Aorta (tissue), 5 donors: ENCODE results near the gene PLPPR1. TPM values are rescaled to one million over a fixed set of nuclear protein-coding genes. Genes with fewer than 3 reads are reported as not detected.
A peak's percentile ranks its signal among the peaks of the same experiment; 100 is the strongest.

Experiments
- ATAC-seq: fragments of 200-7000 bp; cut with Tn5 transposase; one replicate; pipeline ENCODE4 v1.9.1; 2022; ENCODE audit warnings: moderate library complexity; ENCODE audit not compliant: low FRiP score
- DNase-seq, 2 donors: peaks; one replicate each; pipeline ENCODE4 v3.0.0-alpha.2; 2020
- H3K27ac ChIP-seq, 2 donors: one replicate each; pipeline ENCODE4 v1.5.1; 2013; ENCODE audit warnings: low read length in 2 of 2, mild to moderate bottlenecking in 2 of 2, moderate library complexity in 2 of 2, control low read depth in 1 of 2, inconsistent platforms in 1 of 2, low read depth in 1 of 2
- H3K27me3 ChIP-seq, 2 donors: one replicate each; pipeline ENCODE4 v1.6.1; 2013; ENCODE audit warnings: control low read depth in 1 of 2, low read length in 1 of 2, mild to moderate bottlenecking in 1 of 2, moderate library complexity in 1 of 2; ENCODE audit not compliant: insufficient read depth in 2 of 2, control insufficient read depth in 1 of 2
- H3K36me3 ChIP-seq, 2 donors: one replicate each; pipeline ENCODE4 v1.6.1; 2013; ENCODE audit warnings: control low read depth in 1 of 2, low read length in 1 of 2, mild to moderate bottlenecking in 1 of 2; ENCODE audit not compliant: insufficient read depth in 2 of 2, control insufficient read depth in 1 of 2
- H3K4me1 ChIP-seq, 2 donors: one replicate each; pipeline ENCODE4 v1.6.1; 2013; ENCODE audit warnings: low read length in 2 of 2, control low read depth in 1 of 2, mild to moderate bottlenecking in 1 of 2, moderate library complexity in 1 of 2; ENCODE audit not compliant: insufficient read depth in 2 of 2, control insufficient read depth in 1 of 2
- H3K4me3 ChIP-seq, 2 donors: one replicate each; pipeline ENCODE4 v1.5.1; 2013; ENCODE audit warnings: low read length in 2 of 2, control low read depth in 1 of 2, mild to moderate bottlenecking in 1 of 2
- H3K9me3 ChIP-seq: one replicate; pipeline ENCODE4 v1.6.1; 2013; ENCODE audit warnings: mild to moderate bottlenecking, low read length; ENCODE audit not compliant: control insufficient read depth
- WGBS, 2 donors: extraction: QIAGEN DNeasy Blood & Tissue Kit; methylation state at CpG; one replicate each; pipeline ENCODE4 v1.1.7; 2013; 5-methylcytosine and 5-hydroxymethylcytosine counted together
- intact Hi-C, 2 donors: fragments of 100-400 bp; cut with DNase I; formaldehyde crosslinking; loops; one replicate each; pipeline versions ENCODE4 v1.14.2 to v1.15.0; 2022
- long read RNA-seq, 2 donors: library from polyadenylated mRNA; unstranded; transcript quantifications; one replicate each; pipeline ENCODE4 v2.0.0, GENCODE V29; 2020 to 2021
- polyA plus RNA-seq, 2 donors: library from polyadenylated mRNA; stranded (reverse); fragments of 200-250 nt; gene quantifications; one replicate each; pipeline ENCODE4 v1.2.3, GENCODE V29; 2013
- total RNA-seq, 2 donors: library from RNA; stranded (reverse); fragmentation: NEBNext Ultra II Directional; extraction: Animal tissue kit (Norgen Biotek cat#: 25700); gene quantifications; one replicate each; pipeline ENCODE4 v1.2.1, GENCODE V29; 2021
- donor health status: healthy with polysubstance abuse.
- donor health status: Bipolar disorder and iron deficiency.
- donor health status: DM: no; HTN: no; CAD: no.
- donor health status: DM: no; HTN: no; CAD: no.
- donor health status: DM: yes; HTN: yes; CAD: no.

PLPPR1 gene
- total RNA-seq (not detected), polyA plus RNA-seq (not detected)
- long read RNA-seq, donor 1, result 0 reads
- long read RNA-seq, donor 2, result 0 reads

DNA sequence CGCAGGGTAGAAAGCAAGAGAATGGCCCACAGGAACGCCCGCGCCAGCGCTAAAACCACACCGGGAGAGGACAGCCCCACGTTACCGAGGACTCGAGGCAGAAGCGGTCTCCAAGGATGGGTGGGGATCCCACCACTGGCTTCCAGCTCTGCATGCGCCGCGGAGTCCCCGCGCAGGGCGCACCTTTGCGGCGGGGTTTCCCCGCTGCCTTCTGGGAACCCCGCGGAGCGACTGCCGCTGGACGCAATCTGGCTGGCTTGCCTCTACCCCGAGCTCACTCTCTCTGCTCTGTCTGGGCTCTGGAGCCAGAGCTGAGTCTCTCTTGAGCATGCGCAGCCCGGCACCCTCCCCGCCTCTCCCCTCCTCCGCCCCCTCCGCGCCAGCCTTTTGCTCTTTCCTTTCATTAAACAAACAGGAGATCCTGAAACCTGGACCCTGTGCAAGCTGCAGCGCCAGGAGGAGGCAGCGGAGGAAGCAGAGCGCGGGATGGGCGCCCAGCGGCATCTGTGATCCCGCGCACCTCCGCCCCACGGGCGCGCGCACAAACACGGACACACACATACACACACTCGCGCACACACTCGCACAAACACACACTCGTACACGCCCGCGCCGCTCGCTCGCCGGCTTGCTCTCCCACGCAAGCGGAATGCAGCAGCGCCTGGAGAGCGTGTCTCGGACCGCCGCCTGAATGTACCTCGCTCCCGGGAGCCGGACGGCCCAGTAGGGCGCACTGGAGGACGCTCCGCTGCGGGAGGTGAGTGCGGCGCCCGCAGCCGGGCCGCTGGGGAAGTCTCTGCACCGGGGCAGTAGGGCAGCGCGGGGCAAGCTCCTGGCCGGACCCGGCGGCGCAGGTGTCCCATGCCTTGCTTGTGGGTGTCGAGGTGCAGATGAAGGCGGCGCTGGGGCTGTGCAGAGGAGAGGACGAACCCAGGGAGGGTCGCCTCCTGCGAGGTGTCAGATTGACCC is at the start of gene PLPPR1:
TSS of gene PLPPR1 (plus strand) at position 382 of the 969 bp plus-strand sequence.
- H3K4me3 ChIP-seq, result peak within 1 kb of the TSS in 1 of 2 donors; percentile 12
- intact Hi-C loops, result no loop called here
- no peaks in the 10 kb centered on the region for H3K4me1 ChIP-seq
- peak; percentile 36 to 73 for DNase-seq
- ATAC-seq, result peak; percentile 28
- H3K9me3 ChIP-seq, result no peaks in the 10 kb centered on the region
- 0 to 1% methylated on average over 75 to 89 of the region's 89 CpGs for WGBS, 2 donors
- no peaks in the 10 kb centered on the region for H3K36me3 ChIP-seq
- no peak within 1 kb of the TSS for H3K27ac ChIP-seq
- H3K27me3 ChIP-seq, result no peaks in the 10 kb centered on the region

DNA sequence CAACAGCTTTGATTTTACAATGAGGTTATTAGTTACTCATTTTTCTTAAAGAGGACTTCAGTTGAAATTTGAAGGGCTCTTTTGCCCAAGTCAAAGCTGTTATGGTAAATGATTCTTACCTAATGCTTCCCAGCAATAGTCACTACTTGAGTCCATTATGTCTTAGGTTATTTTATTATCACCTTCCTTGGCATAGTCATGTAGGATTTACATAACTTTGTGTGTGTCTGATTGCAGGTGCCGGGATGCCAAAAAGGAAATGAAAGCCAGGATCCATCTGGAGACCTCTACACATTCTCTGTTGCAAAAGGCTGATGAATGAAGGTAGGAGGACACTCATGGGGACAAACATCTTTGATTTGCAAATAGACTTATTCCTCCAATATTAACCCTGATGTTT is 38.8 kb upstream of the PLPPR1 start:
- intact Hi-C loops, result no loop called here

DNA sequence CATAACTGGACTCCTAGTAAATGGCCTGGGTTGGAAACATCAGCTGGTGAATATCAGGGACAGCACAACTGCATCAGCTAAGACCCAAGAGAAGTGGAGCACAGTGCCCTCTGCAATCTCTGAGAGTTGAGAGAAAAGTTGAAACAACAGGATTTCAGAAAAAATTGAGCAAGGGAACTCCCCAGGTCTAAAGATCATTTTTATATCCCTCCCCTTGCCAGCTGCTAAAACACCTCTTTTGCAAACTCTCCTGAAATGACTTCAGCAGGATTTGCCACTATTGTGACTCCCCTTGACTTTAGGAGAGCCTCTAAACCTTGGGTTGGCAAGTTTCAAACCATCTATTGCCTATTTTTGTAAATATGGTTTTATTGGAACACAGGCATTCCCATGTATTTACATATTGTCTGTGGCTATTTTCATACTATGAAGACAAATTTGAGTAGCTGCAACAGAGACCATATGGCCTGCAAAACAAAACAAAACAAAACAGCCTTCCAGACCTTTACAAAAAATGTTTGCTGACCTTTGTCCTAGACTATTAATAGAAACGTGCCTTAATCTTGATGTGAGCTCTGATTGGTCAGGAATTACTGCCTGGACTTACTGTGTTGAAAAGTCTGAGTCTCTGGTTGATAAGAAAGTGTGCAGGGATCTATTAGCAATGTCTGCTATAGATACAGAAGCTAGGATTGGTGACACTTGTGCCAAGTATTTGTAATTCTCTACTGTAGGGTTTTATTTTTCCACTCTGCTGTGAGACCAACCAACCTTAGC is 37.7 kb upstream of the PLPPR1 start:
- WGBS, 2 donors, result 0 to 4% methylated on average over 1 of the region's 1 CpG
- H3K4me3 ChIP-seq, result no peak overlapping the region
- ATAC-seq (no peak), DNase-seq (no peak)
- intact Hi-C loops, result no loop called here
- no peaks in the 10 kb centered on the region for H3K36me3 ChIP-seq
- H3K27ac ChIP-seq, result no peak overlapping the region
- H3K9me3 ChIP-seq, result no peaks in the 10 kb centered on the region
- no peaks in the 10 kb centered on the region for H3K27me3 ChIP-seq
- no peaks in the 10 kb centered on the region for H3K4me1 ChIP-seq

More for the DNA sequence above, 38.8 kb upstream of the PLPPR1 start:
- Histone ChIP-seq H3K27ac (no peak overlapping the region), H3K4me1 (no peaks in the 10 kb centered on the region), H3K9me3 (no peaks in the 10 kb centered on the region), H3K4me3 (no peak overlapping the region), H3K27me3 (no peaks in the 10 kb centered on the region), H3K36me3 (no peaks in the 10 kb centered on the region)
- WGBS, 2 donors, result 0 to 32% methylated on average over 1 of the region's 1 CpG
- no peak for ATAC-seq
- no peak for DNase-seq

DNA sequence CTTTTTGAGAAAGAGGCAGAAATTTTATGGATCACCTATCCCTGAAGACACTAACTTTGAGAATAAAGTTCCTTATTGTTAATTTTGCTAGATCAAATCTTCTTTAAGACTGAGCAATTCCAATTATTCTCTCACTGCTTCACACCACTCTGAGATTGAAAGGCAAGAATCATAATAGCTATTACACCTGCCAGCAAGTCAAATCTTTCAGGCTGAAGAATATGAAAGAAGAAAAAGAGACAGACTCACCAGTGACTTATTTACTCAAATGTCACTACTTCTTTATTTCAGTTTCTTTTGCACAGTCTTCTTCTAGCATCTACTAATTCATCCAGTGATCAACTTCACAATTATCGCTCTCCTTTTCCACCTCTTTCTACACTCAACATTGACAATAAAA is 35.9 kb upstream of the PLPPR1 start:
- Histone ChIP-seq H3K9me3 (no peaks in the 10 kb centered on the region), H3K27me3 (no peaks in the 10 kb centered on the region), H3K36me3 (no peaks in the 10 kb centered on the region), H3K27ac (no peak overlapping the region), H3K4me1 (no peaks in the 10 kb centered on the region), H3K4me3 (no peak overlapping the region)
- ATAC-seq (no peak), DNase-seq (no peak)
- intact Hi-C loops, result no loop called here
- 97 to 100% methylated on average over 1 of the region's 1 CpG for WGBS, 2 donors

DNA sequence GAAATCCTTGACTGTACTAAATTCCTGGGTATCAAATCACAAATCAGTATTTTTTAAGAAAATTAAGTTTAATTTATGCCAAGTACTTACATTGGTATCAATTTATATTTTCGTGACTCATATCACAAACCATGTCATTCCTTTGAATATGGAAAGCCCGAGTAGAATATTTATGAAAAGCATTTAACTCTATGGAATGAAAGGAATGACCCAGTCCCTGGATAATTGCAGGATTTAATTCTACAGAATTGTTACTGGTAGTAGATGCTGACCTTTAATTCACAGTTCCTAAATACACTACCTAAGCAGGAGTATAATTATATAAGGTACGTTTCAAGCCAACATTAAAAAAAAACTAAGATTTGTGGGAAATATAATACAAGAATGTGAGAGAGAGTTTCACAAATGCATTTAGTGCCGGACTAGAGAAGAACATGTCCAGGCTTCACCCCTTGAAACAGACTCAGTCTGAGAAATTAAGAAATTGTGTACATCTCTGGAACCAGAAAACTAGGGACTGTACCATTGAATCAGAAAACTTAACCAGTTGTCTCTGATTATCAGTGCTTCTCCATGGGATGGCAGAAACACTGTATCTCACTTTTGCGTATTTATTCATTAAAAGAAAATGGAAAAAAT is 28.5 kb upstream of the PLPPR1 start:
- Histone ChIP-seq H3K4me3 (no peak overlapping the region), H3K9me3 (no peaks in the 10 kb centered on the region), H3K27me3 (no peaks in the 10 kb centered on the region), H3K4me1 (no peaks in the 10 kb centered on the region), H3K36me3 (no peaks in the 10 kb centered on the region), H3K27ac (no peak overlapping the region)
- no peak for DNase-seq
- 31 to 32% methylated on average over 5 of the region's 5 CpGs for WGBS, 2 donors
- ATAC-seq, result no peak
- intact Hi-C loops, result no loop called here

DNA sequence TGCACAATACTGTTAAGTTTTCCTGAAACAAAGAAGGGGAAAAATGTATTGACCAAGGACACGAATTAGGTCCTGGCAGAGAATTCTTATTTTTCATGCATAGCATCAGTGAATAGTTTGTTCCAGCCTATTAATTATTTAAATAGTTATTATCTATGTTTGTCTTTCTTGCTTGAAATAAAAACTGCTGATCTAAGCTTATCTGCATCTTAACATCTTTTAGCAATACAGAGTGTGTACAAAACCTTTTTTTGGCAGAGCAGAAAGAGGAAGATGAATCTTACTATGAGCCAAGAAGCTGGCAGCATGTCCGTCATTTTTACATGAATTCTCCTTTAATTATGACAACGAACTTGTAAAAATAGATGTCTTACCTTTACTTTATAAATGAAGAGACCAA is 23.3 kb upstream of the PLPPR1 start:
- WGBS, 2 donors, result 84% methylated on average over 3 of the region's 3 CpGs
- Histone ChIP-seq H3K27ac (no peak overlapping the region), H3K4me1 (no peaks in the 10 kb centered on the region), H3K27me3 (no peaks in the 10 kb centered on the region), H3K4me3 (no peak overlapping the region), H3K9me3 (no peaks in the 10 kb centered on the region), H3K36me3 (no peaks in the 10 kb centered on the region)
- DNase-seq, result no peak
- ATAC-seq, result no peak
- intact Hi-C loops, result no loop called here

DNA sequence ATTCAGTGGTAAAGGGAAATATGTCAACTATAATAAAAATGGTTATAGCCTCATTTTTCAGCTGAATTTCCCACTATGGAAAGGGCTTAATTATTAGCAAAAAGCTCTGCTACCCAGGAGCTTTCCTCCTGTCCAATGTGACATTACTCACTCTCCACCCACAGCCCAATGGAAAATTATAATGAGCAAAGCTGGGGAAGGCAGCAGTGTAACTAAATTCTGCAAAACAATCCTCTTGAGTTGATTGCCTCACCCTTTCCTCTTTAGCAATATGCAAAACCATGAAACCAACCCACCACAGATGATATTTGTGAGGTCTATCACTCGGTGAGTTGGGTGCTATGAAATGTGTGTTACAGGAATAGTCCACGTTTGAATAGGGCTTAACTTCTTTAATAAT is 14.0 kb upstream of the PLPPR1 start:
- Histone ChIP-seq H3K9me3 (peaks cover 2% of the 10 kb centered on the region), H3K36me3 (no peaks in the 10 kb centered on the region), H3K4me1 (no peaks in the 10 kb centered on the region), H3K4me3 (no peak overlapping the region), H3K27me3 (no peaks in the 10 kb centered on the region), H3K27ac (no peak overlapping the region)
- no peak for DNase-seq
- WGBS, 2 donors, result 53 to 59% methylated on average over 2 of the region's 2 CpGs
- ATAC-seq, result no peak
- intact Hi-C loops, result no loop called here

DNA sequence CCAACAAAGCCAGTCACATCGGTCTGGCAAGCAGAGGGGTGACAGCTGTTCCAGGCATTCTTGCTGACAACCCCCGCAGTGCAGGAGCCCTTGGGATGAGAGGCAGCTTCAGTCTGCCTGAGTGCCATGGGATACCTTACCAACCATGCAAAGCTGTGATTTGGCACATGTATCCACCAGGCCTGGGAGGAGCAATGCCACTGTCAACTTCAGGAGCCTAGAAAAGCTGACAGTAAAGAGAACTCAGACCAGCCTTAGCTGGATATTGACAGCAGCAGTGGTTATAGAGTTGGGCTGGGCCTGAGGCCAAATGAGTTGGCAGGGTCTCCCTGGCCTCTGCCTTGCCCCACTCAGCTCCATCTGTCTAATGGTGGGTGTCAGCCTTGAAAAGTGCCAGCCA is 10.1 kb upstream of the PLPPR1 start:
- intact Hi-C loops, result no loop called here

More for the DNA sequence above, 10.1 kb upstream of the PLPPR1 start:
- Histone ChIP-seq H3K36me3 (no peaks in the 10 kb centered on the region), H3K4me1 (no peaks in the 10 kb centered on the region), H3K27ac (no peak overlapping the region), H3K27me3 (no peaks in the 10 kb centered on the region), H3K4me3 (no peak overlapping the region), H3K9me3 (peaks cover 2% of the 10 kb centered on the region)
- ATAC-seq, result no peak
- 56 to 67% methylated on average over 2 of the region's 2 CpGs for WGBS, 2 donors
- peak in 1 of 2 donors; percentile 38 for DNase-seq
